ENCODE measurements around the gene PEX26. TPM values are rescaled to one million over a fixed set of nuclear protein-coding genes. Genes with fewer than 3 reads are reported as not detected.

PEX26 gene
- total RNA-seq, 2 experiments from 2014 or later: 57.8 to 59.7 TPM

GRCh38 chr22:18042685-18043084 is 35.1 kb upstream of the PEX26 start:
- H3K27me3 Mint-ChIP-seq: no peaks in the 10 kb centered on the region
- no peaks in the 10 kb centered on the region for H3K36me3 Mint-ChIP-seq (ENCODE audit: low read depth)
- H3K4me3 Mint-ChIP-seq: no peak overlapping the region
- intact Hi-C loops (cut with micrococcal nuclease): no loop called here
- H3K27ac Mint-ChIP-seq: no peak overlapping the region
- no peaks in the 10 kb centered on the region for H3K9me3 Mint-ChIP-seq
- H3K4me1 Mint-ChIP-seq (ENCODE audit: low read depth): no peaks in the 10 kb centered on the region
- DNase-seq (no peak), ATAC-seq (no peak)
- no peak for TF ChIP-seq CTCF (IDR thresholded peaks at IDR 0.05)
- POLR2A ChIA-PET: no interaction called here
- CTCF ChIA-PET: no interaction called here

GRCh38 chr22:18044548-18045271 is 33.1 kb upstream of the PEX26 start:
- Mint-ChIP-seq H3K36me3 (ENCODE audit: low read depth) (no peaks in the 10 kb centered on the region), H3K4me1 (ENCODE audit: low read depth) (no peaks in the 10 kb centered on the region), H3K27me3 (peaks cover 5% of the 10 kb centered on the region), H3K4me3 (no peak overlapping the region), H3K9me3 (no peaks in the 10 kb centered on the region), H3K27ac (no peak overlapping the region)
- intact Hi-C loops (cut with micrococcal nuclease): no loop called here
- DNase-seq (no peak), ATAC-seq (no peak)
- POLR2A ChIA-PET: no interaction called here
- CTCF ChIA-PET: interaction anchor here (1.5 kb wide), 1 partner anchor 31 kb away, joined by 6 read pairs; no protein-coding TSS in a partner anchor
- TF ChIP-seq CTCF (IDR thresholded peaks at IDR 0.05): no peak

GRCh38 chr22:18045794-18046193 is 32.0 kb upstream of the PEX26 start:
- Mint-ChIP-seq H3K36me3 (ENCODE audit: low read depth) (no peaks in the 10 kb centered on the region), H3K9me3 (no peaks in the 10 kb centered on the region), H3K27ac (no peak overlapping the region), H3K4me1 (ENCODE audit: low read depth) (no peaks in the 10 kb centered on the region), H3K27me3 (peaks cover 5% of the 10 kb centered on the region), H3K4me3 (no peak overlapping the region)
- ChIA-PET POLR2A (no interaction called here), CTCF (no interaction called here)
- TF ChIP-seq CTCF (IDR thresholded peaks at IDR 0.05): no peak
- DNase-seq (no peak), ATAC-seq (no peak)
- intact Hi-C loops (cut with micrococcal nuclease): no loop called here

GRCh38 chr22:18048041-18048440 is 29.7 kb upstream of the PEX26 start:
- H3K27me3 Mint-ChIP-seq: peaks cover 5% of the 10 kb centered on the region
- H3K9me3 Mint-ChIP-seq: no peaks in the 10 kb centered on the region
- intact Hi-C loops (cut with micrococcal nuclease): no loop called here
- ChIA-PET CTCF (interaction anchor here (0.8 kb wide), 1 partner anchor 20 kb away, joined by 3 read pairs; no protein-coding TSS in a partner anchor), POLR2A (interaction anchor here (1.0 kb wide), 1 partner anchor 16 kb away, joined by 3 read pairs; no protein-coding TSS in a partner anchor)
- no peaks in the 10 kb centered on the region for H3K36me3 Mint-ChIP-seq (ENCODE audit: low read depth)
- TF ChIP-seq CTCF (IDR thresholded peaks at IDR 0.05): no peak
- H3K27ac Mint-ChIP-seq: no peak overlapping the region
- ATAC-seq (no peak), DNase-seq (no peak)
- H3K4me3 Mint-ChIP-seq: no peak overlapping the region
- H3K4me1 Mint-ChIP-seq (ENCODE audit: low read depth): no peaks in the 10 kb centered on the region

- CTCF ChIA-PET: interaction anchor here (0.8 kb wide), 1 partner anchor 20 kb away, joined by 3 read pairs; no protein-coding TSS in a partner anchor
These were observed 29.3 kb upstream of the PEX26 start for GRCh38 chr22:18048441-18048898.

More at GRCh38 chr22:18048441-18048898, 29.3 kb upstream of the PEX26 start:
- ATAC-seq: no peak
- no peaks in the 10 kb centered on the region for H3K4me1 Mint-ChIP-seq (ENCODE audit: low read depth)
- H3K27ac Mint-ChIP-seq: no peak overlapping the region
- POLR2A ChIA-PET: interaction anchor here (1.0 kb wide), 1 partner anchor 15 kb away, joined by 3 read pairs; no protein-coding TSS in a partner anchor
- H3K9me3 Mint-ChIP-seq: no peaks in the 10 kb centered on the region
- H3K4me3 Mint-ChIP-seq: no peak overlapping the region
- TF ChIP-seq CTCF (IDR thresholded peaks at IDR 0.05): no peak
- DNase-seq: no peak
- intact Hi-C loops (cut with micrococcal nuclease): no loop called here
- H3K27me3 Mint-ChIP-seq: peaks cover 5% of the 10 kb centered on the region
- H3K36me3 Mint-ChIP-seq (ENCODE audit: low read depth): no peaks in the 10 kb centered on the region

Measured in activated CD8-positive, alpha-beta T cell treated with anti-CD3 and anti-CD28 coated beads for 36 hours (primary cell).